Breast epithelium (tissue), 4 donors: ENCODE measurements around the gene NHLRC2. TPM values are rescaled to one million over a fixed set of nuclear protein-coding genes. Genes with fewer than 3 reads are reported as not detected.
A peak's percentile ranks its signal among the peaks of the same experiment; 100 is the strongest.

ENCODE experiments used
- DNase-seq, 2 donors: peaks; one replicate each; pipeline ENCODE4 v3.0.0-alpha.2; 2019; ENCODE audit warnings: low spot score in 2 of 2
- H3K27ac ChIP-seq, 2 donors: fragments of 200-600 bp; sonication (generic) in 1 of 2; one replicate each; pipeline ENCODE4 v1.5.1; 2016 to 2019; ENCODE audit warnings: mild to moderate bottlenecking in 1 of 2
- H3K27me3 ChIP-seq, 2 donors: fragments of 200-600 bp; sonication (generic) in 1 of 2; one replicate each; pipeline versions ENCODE4 v1.5.1 to v1.6.0; 2017 to 2019; ENCODE audit warnings: control low read depth in 1 of 2, mild to moderate bottlenecking in 1 of 2
- H3K36me3 ChIP-seq: fragments of 200-600 bp; one replicate; pipeline ENCODE4 v1.5.1; 2019
- H3K4me1 ChIP-seq, 2 donors: fragments of 200-600 bp; sonication (generic); one replicate each; pipeline ENCODE4 v1.5.1; 2016 to 2019; ENCODE audit warnings: control low read depth in 1 of 2
- H3K4me3 ChIP-seq, 3 donors: fragments of 200-600 bp; sonication (generic); 1 replicate in 2 of 3; 2 replicates in 1 of 3; pipeline ENCODE4 v1.5.1; 2016 to 2019; ENCODE audit warnings: mild to moderate bottlenecking in 3 of 3, moderate library complexity in 2 of 3
- H3K9me3 ChIP-seq, 2 donors: fragments of 200-600 bp; sonication (generic) in 1 of 2; one replicate each; pipeline ENCODE4 v1.5.1; 2016 to 2019; ENCODE audit warnings: control low read depth in 1 of 2
- CTCF ChIP-seq, 3 donors: fragments of 450-650 bp; IDR thresholded peaks; one replicate each; pipeline ENCODE4 v1.5.1; 2016 to 2017; ENCODE audit warnings: antibody characterized with exemption in 3 of 3, mild to moderate bottlenecking in 3 of 3, moderate library complexity in 3 of 3
- POLR2A ChIP-seq: fragments of 450-650 bp; IDR thresholded peaks from one replicate; pipeline ENCODE4 v1.6.1; 2016; ENCODE audit warnings: antibody characterized with exemption, mild to moderate bottlenecking, moderate library complexity
- POLR2AphosphoS5 ChIP-seq, 3 donors: sonication (generic); formaldehyde crosslinking; IDR thresholded peaks; one replicate each; pipeline ENCODE4 v1.6.1; 2017; ENCODE audit warnings: antibody characterized with exemption in 3 of 3
- intact Hi-C: fragments of 100-400 bp; cut with DNase I; formaldehyde crosslinking; loops from one replicate; pipeline ENCODE4 v1.15.1; 2023; ENCODE audit warnings: low total_unique reads
- total RNA-seq, 3 donors: library from RNA; depleted of rRNA; stranded (reverse); fragments of >200 nt; gene quantifications; one replicate each; pipeline ENCODE4 v1.1.0, GENCODE V29; 2016

NHLRC2 gene
- total RNA-seq, 3 donors from 2014 or later = 36.4 to 84.3 (median 56.0) TPM

GRCh38 chr10:113853578-113854012, 866 bp upstream of the NHLRC2 start:
- Histone ChIP-seq H3K4me1 (peaks cover 0 to 8% of the 10 kb centered on the region in 2 donors), H3K27me3 (no peaks in the 10 kb centered on the region), H3K4me3 (peak overlapping the region; percentile 93 to 97 (median 97)), H3K27ac (peak overlapping the region; percentile 93 to 95), H3K36me3 (no peaks in the 10 kb centered on the region), H3K9me3 (no peaks in the 10 kb centered on the region)
- TF ChIP-seq CTCF (IDR thresholded peaks at IDR 0.05) = no peak
- TF ChIP-seq POLR2AphosphoS5 (IDR thresholded peaks at IDR 0.05) = no peak
- TF ChIP-seq POLR2A = no peak
- intact Hi-C loops = no loop called here
- DNase-seq = no peak

DNA sequence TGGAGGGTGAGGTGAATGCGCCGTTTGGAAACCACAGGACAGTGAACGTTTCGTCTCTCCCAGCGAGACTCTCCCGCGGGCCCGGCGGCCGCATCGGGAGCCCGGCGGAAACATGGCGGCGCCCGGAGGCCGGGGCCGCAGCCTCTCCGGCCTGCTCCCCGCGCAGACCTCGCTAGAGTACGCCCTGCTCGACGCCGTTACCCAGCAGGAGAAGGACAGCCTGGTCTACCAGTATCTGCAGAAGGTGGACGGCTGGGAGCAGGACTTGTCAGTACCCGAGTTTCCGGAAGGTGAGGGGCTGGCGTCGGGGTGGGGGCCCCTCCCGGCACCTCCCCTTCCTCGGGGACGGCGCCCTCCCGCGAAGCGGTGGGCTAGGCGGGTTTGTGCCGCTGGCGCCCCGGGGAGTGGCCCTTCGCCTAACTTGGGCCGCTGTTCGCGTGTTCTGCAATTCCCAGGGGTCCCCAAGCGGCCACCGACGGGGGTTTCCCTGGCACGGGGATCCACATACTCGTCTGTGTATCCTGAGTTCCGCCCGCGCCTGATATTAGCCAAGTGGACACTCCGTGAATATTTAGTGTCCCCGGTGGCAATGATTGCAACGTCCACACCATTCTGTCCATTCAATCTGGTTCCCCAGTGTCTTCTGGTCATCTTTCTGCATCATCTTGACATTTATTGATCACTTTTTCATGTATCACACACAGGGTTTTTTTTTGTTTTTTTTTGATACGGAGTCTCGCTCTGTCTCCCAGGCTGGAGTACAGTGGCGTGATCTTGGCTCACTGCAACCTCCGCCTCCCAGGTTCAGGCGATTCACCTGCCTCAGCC, 514 bp downstream of the NHLRC2 start:
- H3K36me3 ChIP-seq = no peaks in the 10 kb centered on the region
- H3K4me3 ChIP-seq = peak overlapping the region; percentile 93 to 97 (median 97)
- TF ChIP-seq POLR2A (no peak), CTCF (IDR thresholded peaks at IDR 0.05) (peak in 1 of 3 donors; percentile 20)
- no peaks in the 10 kb centered on the region for H3K27me3 ChIP-seq
- DNase-seq = peak in 1 of 2 donors; percentile 26
- peak overlapping the region; percentile 93 to 95 for H3K27ac ChIP-seq
- no peaks in the 10 kb centered on the region for H3K9me3 ChIP-seq
- peaks cover 0 to 8% of the 10 kb centered on the region in 2 donors for H3K4me1 ChIP-seq
- intact Hi-C loops = no loop called here

GRCh38 chr10:113856563-113856962, 2.1 kb downstream of the NHLRC2 start:
- intact Hi-C loops = no loop called here
- Histone ChIP-seq H3K36me3 (no peaks in the 10 kb centered on the region), H3K4me1 (peaks cover 0 to 8% of the 10 kb centered on the region in 2 donors), H3K4me3 (peak overlapping the region in 2 of 3 donors; percentile 97), H3K9me3 (no peaks in the 10 kb centered on the region), H3K27ac (no peak overlapping the region), H3K27me3 (no peaks in the 10 kb centered on the region)
- TF ChIP-seq POLR2AphosphoS5 (IDR thresholded peaks at IDR 0.05) = no peak
- TF ChIP-seq POLR2A = no peak
- no peak for TF ChIP-seq CTCF (IDR thresholded peaks at IDR 0.05)
- DNase-seq = no peak

DNA sequence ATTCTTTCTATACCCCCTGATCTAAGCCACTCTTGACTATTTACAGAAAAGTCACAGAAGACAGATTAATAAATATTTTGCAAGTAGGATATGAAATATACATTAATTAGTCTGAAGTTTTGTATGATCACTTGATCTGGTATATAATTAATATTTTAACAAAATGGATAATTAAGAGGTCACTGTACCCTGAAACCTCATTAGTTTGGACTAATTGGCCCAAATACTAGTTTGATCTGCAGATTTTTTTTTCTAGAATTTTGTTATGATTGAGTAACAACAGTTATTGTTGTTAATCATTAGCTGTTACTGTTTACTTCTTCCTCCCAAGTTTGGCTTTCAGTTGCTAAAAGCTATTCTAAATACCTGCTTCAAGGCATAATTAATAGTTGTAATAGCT, 2.7 kb downstream of the NHLRC2 start:
- intact Hi-C loops = no loop called here

More for the DNA sequence above, 2.7 kb downstream of the NHLRC2 start:
- no peaks in the 10 kb centered on the region for H3K9me3 ChIP-seq
- H3K36me3 ChIP-seq = no peaks in the 10 kb centered on the region
- no peak overlapping the region for H3K4me3 ChIP-seq
- DNase-seq = no peak
- no peaks in the 10 kb centered on the region for H3K27me3 ChIP-seq
- H3K27ac ChIP-seq = no peak overlapping the region
- TF ChIP-seq POLR2A (no peak), POLR2AphosphoS5 (IDR thresholded peaks at IDR 0.05) (no peak), CTCF (IDR thresholded peaks at IDR 0.05) (no peak)
- H3K4me1 ChIP-seq = peaks cover 0 to 8% of the 10 kb centered on the region in 2 donors
